Right ventricle myocardium superior (tissue), 1 donor: Measurements from ENCODE around the gene CEP128. TPM values are rescaled to one million over a fixed set of nuclear protein-coding genes. Genes with fewer than 3 reads are reported as not detected.

Experiments used
- ATAC-seq: fragments of 200-7000 bp; cut with Tn5 transposase; one replicate; pipeline ENCODE4 v1.9.1; 2020; ENCODE audit warnings: mild to moderate bottlenecking; ENCODE audit not compliant: poor library complexity
- DNase-seq: peaks from one replicate; pipeline ENCODE4 v3.0.0-alpha.2; 2020
- intact Hi-C: fragments of 100-400 bp; cut with DNase I; formaldehyde crosslinking; loops from one replicate; pipeline ENCODE4 v1.11.2; 2022
- total RNA-seq: library from RNA; stranded (reverse); fragmentation: NEBNext Ultra II Directional; extraction: Animal tissue kit (Norgen Biotek cat#: 25700); gene quantifications from one replicate; pipeline ENCODE4 v1.2.1, GENCODE V29; 2021
- donor health status: DM: no; HTN: yes; CAD: no; lungs with severe emphysema.

Gene CEP128
- total RNA-seq, 1 donor from 2014 or later = 3.9 TPM

DNA sequence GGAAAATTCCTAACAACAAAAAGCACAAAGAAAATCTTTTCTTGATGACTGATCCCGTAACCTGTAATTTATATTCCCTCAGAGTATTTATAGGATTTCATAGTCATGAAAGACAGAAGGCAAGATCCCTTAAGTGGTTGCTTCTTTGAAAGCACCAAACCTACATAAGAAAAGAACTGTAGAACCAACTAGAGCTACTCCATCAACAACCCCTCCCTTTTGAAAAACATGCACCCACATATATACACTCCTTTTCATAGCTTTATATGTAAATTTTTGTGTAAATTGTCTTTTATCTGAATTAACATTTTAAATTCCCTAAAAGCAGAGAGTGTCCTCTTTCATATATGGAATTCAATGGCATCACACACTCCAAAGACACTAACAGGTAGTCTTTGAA is 215.3 kb downstream of the CEP128 start:
- intact Hi-C loops = no loop called here
- ATAC-seq = no peak

DNA sequence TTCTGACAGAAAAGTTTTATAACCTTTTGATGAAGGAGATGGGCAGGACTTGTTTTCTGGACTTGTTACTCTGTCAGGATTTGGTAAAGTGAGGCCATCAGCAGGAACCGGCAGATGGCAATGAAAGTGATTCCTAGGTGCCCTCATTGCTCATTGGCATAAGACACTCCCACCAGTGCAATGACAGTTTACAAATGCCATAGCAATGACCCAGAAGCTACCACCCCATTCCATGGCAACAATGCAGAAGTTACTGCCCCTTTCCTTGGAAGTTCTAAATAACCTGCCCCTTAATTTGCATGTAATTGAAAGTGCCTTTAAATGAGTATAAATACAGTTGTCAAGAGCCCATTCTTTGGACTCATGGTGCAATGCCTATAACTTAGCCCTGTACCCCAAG is 222.6 kb downstream of the CEP128 start:
- DNase-seq (no peak), ATAC-seq (no peak)
- intact Hi-C loops = no loop called here

More for the DNA sequence above, 215.3 kb downstream of the CEP128 start:
- no peak for DNase-seq

DNA sequence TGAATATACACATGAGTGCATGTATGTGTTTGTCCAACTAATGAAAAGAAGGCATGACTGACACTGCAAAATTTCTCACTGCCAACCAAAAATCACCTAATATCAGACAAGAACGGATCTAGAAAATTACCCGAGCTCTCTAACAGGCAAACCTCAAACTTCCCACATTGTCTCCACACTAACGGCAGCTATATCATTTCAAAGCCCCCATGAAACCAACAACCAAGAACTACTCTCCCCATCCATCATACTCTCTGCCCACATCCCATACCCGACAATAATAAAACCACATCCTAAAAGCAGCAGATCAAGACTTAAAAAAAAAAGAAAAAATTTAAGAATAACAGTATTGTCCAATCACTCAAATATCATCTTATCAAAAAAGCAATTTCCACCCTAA is 227.1 kb downstream of the CEP128 start:
- no peak for ATAC-seq

DNA sequence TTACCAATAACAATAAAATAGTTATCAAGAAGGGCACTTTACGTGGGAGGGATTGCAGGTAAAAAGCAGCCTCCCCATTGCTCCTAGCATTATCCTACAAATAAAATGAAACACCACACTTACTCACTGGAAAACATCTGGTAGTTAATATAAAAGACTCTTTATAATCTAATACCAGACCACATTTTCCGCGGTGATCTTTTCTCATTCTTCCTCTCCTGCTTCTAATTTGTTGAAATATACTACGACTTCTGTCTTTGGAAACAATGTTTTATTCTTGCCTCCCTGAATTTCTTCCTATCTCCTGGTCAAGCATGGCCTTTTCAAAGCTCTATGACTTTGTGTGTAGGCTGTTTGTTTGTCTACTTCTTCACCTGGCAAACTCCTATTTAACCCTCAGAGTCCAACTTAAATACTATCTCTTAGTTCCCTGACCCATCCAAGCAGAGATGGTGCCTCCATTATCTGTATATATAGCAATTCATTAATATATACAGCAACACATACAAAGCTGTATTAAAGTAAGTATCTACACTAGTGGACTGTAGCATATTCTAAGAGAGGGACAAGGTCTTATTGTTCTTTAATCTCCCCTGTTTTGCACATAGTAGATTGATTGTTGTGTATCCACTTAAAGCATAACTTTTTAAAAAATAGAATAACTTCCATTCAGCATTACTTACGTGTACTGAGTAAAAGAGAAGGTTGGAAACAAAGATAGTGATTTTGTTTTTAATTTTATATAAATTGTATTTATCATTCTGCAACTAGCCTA is 228.3 kb downstream of the CEP128 start:
- ATAC-seq (no peak), DNase-seq (no peak)
- intact Hi-C loops = no loop called here

More for the DNA sequence above, 227.1 kb downstream of the CEP128 start:
- DNase-seq = no peak
- intact Hi-C loops = no loop called here

DNA sequence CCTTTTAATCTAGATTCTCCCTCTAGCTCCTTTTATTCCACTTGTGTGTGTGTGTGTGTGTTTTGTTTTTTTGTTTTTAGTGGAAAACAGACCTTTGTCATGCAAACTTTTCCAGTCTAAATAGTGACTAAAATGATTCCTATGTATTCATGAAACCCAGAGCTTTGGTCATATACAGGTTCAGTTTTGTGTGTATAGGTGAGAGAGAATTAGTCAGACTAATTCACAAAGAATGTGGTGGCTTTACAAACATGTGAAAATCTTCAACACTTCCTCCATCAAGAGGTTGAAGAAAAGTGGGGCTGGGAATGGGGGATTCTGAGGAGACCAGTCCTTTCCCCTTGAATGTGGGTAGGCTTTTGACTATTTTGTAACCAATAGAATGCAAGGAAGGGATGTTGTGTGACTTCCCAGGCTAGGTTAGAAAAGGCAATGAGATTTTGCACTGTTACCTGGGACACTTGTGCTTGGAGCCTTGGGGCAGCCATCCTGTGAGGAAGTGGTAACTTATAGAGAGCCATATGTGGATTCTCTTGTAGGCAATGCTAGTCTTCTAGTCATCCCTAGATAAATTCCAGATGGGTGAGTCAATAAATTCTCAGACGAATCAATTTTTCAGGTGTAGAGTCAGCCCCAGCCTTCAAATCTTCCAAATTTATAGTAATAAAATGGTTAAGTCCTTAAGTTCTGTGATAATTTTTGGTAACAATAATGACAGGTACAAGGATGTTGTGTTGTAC is 236.1 kb downstream of the CEP128 start:
- ATAC-seq = no peak
- intact Hi-C loops = no loop called here
- DNase-seq = no peak

DNA sequence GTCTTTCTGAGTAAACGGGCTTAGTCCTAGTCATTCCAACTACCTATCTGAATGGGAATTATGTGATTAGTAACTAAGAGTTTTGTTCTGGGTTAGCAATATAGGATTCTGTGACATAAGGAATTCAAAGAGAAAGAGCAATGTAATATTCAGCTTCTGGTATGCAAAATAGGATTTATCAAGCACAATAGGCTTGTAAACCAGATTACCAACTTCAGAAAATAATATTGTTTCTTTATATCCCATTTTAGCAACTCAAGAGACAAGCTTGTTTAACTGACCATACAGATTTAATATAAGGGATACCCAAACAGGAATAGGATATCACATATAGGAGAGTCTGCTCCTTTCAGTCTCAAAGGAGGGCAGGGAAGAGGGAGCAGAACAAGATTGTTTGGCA is 240.9 kb downstream of the CEP128 start:
- DNase-seq (no peak), ATAC-seq (no peak)
- intact Hi-C loops = no loop called here

DNA sequence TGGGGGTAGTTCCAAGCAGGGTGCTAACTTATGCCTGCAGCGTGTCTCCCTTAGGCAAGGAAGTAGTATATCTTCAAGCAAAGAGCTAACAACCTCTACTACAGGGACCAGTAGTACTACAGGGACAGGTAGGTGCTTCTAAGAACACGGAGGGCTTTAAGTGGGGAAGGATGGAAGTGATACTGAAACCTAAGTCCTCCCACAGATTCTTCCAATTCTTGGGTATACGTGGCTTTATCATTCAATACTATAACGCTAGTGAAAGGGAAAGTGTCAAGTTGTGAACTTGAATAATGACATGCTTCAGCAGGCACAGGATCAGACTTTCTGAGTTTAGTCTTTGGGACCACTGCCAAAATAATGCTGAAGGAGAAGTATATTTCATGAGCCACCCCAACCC is 241.7 kb downstream of the CEP128 start:
- intact Hi-C loops = no loop called here
- no peak for DNase-seq
- ATAC-seq = no peak

DNA sequence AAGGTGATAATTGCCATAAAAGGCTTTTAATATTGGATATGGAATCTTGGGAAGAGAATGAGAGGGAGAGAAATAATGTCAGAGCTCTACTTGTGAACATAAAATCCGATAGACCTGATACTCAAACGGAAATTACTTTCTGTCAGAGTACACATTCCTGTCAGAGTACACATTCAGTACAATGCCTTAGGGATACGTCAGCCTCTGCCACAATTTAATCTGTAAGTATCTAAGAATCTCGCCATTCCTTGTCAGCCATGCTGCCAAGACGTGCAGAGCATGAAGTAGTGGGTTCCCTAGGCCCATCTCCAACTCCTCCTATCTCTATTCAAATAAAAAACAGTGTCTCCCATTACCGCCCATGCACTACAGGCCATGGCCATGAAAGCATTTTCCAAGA is 242.6 kb downstream of the CEP128 start:
- no peak for DNase-seq
- ATAC-seq = no peak

DNA sequence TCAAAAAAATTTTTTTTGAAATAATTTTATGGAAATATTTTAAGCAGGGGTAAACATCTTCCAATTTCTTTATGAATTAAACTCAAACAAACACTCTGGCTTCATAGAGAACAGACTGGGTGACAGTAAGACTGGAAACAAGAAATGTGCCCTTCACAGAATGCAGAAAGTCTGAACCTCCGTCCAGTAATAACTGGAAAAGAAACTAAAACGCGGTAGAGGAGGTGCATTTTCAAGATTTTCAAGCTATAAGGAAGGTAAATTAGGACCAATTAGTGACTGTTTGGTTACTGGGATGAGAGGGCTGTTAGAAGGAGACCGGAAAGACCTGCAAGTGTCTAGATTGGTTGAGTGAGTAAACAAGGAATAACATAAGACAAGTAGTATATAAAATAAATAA is 245.7 kb downstream of the CEP128 start:
- intact Hi-C loops = no loop called here
- ATAC-seq (no peak), DNase-seq (no peak)

More for the DNA sequence above, 242.6 kb downstream of the CEP128 start:
- intact Hi-C loops = no loop called here

DNA sequence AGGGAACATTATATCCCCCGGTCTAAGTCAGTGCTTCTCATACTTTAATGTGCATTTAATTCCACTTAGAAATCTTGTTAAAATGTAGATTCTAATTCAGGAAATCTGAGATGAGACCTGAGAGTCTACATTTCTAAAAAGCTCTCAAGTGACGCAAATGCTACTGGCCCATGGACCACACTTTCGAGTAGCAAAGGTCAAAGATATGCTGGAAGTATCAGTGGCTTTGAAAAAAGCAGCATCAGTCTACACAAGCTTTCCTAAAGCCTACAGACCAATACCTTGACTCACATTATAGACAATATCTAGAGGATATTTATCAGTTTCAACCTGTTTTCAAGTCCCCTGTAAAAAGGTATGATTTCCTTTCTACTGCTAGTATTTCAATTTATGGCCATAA is 248.6 kb downstream of the CEP128 start:
- ATAC-seq (no peak), DNase-seq (no peak)
- intact Hi-C loops = no loop called here

DNA sequence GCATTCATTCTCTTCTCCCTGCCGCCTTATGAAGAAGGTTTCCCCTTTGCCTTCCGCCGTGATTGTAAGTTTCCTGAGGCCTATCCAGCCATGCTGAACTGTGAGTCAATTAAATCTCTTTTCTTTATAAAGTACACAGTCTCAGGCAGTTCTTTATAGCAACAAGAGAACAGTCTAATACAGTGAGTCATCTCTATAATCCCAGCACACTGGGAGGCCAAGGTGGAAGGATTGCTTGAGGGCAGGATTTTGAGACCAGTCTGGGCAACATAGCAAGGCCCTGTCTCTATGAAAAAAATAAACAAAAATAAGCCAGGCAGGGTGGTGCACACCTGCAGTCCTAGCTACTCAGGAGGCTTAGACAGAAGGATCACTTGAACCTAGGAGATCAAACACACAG is 259.9 kb downstream of the CEP128 start:
- DNase-seq (no peak), ATAC-seq (no peak)
- intact Hi-C loops = no loop called here

DNA sequence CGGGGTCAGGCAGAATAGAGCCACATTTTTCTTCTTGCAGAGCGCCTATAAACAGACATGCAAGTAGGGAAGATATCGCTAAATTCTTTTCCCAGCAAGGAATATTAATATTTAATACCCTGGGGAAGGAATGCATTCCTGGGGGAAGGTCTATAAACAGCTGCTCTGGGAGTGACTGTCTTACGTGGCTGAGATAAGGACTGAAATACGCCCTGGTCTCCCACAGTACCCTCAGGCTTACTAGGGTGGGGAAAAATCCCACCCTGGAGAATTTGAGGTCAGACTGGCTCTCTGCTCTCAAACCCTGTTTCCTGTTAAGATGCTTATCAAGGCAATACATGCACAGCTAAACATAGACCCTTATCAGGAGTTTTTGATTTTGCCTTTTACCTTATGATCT is 262.3 kb downstream of the CEP128 start:
- intact Hi-C loops = no loop called here
- no peak for ATAC-seq
- DNase-seq = no peak

DNA sequence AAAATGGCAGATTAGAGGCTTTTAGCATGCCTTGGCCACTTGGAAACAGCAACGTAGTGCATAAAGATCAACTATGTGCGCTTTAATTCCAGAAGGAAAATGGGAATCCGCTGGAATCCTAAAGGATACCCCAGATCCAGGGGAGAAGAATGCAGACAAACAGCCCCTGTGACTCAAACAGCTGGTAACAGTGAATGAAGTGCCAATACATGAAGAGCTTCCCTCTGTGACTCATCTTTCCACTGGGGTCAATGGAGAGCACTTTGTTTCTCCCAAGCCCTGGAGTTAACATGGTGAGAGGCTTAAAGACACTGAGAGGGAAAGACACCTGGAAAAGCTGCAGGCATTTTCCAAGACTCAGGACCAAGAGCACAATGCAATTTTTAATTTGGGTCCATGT is 263.1 kb downstream of the CEP128 start:
- DNase-seq (no peak), ATAC-seq (no peak)
- intact Hi-C loops = no loop called here

DNA sequence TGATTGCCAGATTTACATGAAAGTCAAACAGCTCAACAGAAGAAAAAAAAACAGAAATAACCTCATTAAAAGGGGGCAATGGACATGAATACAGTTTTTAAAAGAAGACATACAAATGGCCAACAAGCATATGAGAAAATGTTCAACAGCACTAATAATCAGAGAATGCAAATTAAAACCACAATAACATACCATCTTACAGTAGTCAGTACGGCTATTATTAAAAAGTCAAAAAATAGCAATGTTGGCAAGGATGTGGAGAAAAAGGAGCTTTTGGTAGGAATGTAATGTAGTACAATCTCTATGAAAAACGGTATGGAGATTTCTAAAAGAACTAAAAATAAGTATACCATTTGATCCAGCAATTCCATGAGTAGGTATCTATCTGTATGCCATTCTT is 272.1 kb downstream of the CEP128 start:
- DNase-seq = no peak
- intact Hi-C loops = no loop called here
- ATAC-seq = no peak

DNA sequence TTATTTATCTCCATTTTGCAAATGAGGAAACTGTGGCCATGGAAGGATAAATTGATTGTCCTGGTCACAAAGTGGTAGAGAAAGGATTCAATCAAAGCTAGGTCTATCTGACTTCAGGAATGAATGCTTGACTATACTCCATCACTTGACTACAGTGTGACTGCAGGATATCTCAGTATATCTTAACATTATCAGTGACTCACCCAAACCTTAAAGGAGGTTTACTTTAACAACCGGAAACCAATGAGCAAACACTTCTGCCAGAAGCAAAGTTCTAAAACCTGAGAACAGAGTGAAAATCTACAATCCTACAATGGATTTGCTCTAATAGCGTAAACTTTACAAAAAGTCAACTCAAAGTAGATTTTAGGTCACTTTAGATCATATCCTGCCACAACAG is 277.0 kb downstream of the CEP128 start:
- DNase-seq (no peak), ATAC-seq (no peak)
- intact Hi-C loops = no loop called here

DNA sequence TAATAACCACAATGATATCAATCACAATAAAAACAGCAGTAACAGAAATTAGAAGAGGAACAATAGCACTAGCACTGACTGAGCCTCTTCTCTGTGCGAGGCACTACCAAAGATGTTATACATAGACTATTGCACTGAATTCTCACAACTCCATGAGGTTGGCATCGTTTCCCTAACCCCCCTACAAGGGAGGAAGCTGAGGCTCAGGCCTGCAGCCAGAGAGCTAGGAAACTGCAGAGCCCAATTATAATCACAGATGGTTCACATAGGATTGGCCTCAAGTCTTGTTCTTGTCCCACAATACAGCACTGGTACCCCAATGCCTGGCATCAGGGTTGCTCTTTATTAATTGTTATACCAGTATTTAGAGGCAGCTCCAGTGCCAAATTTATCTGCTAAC is 278.0 kb downstream of the CEP128 start:
- intact Hi-C loops = no loop called here
- ATAC-seq = no peak
- no peak for DNase-seq

DNA sequence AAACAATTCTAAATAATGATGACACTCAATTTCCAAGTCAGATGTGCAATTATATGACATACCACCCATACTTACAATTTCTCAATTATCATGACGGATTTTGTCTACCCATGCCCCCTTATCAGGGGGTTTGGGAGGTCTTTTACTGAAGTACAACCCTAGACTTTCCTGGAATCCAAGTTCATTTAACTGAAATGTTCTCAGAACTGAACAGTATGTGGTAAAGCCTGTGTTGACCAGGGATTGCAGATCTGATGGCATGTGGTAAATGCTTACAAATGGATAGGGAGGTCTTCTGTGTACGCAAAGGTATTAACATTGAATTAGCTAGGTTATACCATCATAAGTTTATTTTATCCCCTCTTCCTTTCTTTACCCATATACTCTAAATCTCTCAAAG is 281.8 kb downstream of the CEP128 start:
- intact Hi-C loops = no loop called here
- DNase-seq (no peak), ATAC-seq (no peak)

DNA sequence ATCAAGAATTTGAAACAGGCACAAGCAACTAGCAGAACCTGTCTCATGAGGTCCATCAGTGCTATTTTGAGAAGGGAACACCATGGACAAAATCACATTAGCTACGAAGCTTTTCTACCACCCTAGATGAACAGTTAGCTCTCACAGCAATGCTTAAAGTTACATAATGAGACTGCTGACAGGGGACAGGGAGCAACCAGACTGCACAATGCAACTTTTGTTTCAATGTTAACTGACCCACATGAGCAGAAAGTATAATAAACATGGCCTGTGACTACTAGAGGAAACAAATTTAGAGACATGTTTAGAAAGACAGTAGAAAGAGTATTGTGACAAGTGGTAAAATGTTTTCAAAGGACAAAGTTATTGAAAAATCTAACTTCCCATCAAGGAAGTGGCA is 282.8 kb downstream of the CEP128 start:
- intact Hi-C loops = no loop called here
- no peak for DNase-seq
- ATAC-seq = no peak

DNA sequence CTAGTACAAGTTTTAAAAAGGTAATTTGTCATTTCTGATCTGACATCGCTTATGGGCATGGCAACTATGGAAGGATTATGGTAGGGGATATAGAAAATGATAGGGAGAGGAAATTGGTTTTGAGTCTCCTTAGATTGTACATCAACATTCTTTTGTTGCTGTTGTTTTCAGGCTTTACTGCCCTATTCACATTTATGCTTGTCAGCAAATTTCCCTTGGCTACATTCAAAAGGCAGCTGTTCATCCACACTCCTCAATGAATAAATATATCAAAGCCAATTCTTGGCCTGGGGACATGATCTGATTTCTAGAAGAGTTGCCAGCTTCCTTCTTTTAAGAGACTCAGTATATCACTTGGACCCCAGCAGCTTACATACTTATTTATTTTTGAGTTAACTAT is 283.4 kb downstream of the CEP128 start:
- intact Hi-C loops = no loop called here
- no peak for DNase-seq
- ATAC-seq = no peak

DNA sequence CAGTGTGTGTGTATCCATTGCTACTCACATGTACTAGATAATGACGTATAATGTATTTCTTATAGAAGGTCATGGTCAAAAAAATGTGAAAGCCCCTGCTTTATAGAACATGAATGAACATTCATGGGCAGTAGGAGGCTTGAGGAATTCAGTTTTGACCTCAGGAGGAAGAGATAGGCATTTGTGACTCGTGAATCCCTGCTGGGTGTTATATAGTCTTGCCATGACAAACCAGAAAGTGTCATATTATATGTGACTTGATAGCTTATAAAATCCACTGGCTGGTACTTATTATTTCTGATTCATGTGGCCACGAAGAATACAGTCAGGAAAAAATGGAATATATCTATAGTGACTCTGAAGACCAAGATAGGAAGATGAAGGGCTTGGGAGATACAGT is 287.6 kb downstream of the CEP128 start:
- DNase-seq (no peak), ATAC-seq (no peak)
- intact Hi-C loops = no loop called here
